Measurements from ENCODE around the gene HNRNPR.

HNRNPR gene

DNA sequence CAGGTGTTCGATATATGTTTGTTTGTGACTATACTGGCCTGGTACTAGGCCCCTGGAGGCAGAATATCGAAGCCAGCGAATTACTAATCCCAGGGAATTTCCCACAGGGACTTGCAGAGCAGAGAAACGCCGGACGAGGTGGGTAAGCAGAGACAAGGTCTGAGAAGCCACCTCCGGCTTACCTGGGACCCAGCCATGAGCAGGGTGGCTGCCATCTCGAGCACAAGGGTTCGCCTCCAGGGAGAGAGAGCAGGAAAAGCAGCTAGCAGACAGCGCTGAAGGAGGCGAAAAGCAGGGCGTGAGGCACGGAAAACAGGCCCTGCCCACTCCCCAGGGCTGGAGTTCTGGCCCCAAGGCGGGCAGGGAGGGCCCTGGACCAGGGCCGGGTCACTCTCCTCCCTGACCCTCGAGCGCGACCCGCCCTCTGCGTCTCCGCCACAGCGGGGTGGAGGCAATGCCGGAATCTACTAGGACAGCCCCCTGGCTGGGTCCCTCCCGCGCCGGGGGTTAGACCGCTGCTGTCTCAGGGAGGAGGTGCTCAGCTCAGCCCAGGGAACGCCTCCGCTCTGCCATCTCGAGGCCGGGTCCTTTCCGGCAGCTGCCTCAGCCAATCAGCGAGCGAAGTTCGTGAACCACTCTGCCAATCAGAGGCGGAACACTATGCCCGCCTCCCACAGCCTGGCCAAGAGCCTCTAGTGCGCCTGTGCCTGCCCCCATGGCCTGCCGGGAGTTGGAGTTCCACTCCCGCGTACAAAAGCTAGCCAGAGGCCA, 23.9 kb upstream of the HNRNPR start:
- peak overlapping the region; percentile 79 for H3K4me3 ChIP-seq (ENCODE audit: low read depth, low read length)
- in situ Hi-C loops (cut with HindIII; ENCODE audit: low sequenced_read_pairs) = no loop called here
- TF ChIP-seq, protein P1, sequence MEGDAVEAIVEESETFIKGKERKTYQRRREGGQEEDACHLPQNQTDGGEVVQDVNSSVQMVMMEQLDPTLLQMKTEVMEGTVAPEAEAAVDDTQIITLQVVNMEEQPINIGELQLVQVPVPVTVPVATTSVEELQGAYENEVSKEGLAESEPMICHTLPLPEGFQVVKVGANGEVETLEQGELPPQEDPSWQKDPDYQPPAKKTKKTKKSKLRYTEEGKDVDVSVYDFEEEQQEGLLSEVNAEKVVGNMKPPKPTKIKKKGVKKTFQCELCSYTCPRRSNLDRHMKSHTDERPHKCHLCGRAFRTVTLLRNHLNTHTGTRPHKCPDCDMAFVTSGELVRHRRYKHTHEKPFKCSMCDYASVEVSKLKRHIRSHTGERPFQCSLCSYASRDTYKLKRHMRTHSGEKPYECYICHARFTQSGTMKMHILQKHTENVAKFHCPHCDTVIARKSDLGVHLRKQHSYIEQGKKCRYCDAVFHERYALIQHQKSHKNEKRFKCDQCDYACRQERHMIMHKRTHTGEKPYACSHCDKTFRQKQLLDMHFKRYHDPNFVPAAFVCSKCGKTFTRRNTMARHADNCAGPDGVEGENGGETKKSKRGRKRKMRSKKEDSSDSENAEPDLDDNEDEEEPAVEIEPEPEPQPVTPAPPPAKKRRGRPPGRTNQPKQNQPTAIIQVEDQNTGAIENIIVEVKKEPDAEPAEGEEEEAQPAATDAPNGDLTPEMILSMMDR (IDR thresholded peaks at IDR 0.05; ENCODE audit: low read depth, low read length) = no peak
- peak; percentile 99 for DNase-seq (ENCODE audit: low read depth, low spot score)

DNA sequence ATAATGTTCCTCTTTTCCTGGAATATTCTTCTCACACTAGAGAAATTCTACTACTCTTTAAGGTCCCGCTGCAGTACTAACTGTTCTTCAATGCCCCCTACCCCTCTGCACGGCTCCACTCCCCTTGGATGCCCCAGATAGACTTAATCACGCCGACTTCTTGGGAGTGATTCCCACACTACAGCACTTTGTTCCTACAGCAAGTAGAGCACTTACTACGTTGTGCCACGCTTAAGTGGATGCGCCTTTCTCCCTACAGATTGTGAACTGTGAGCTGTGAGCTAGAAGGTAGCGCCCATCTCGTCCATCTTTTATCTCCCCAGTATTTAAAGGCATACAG, 23.3 kb upstream of the HNRNPR start:
- in situ Hi-C loops (cut with HindIII; ENCODE audit: low sequenced_read_pairs) = no loop called here
- TF ChIP-seq, protein P1 (IDR thresholded peaks at IDR 0.05; ENCODE audit: low read depth, low read length) = no peak
- H3K4me3 ChIP-seq (ENCODE audit: low read depth, low read length) = peak overlapping the region; percentile 79
- DNase-seq (ENCODE audit: low read depth, low spot score) = no peak

DNA sequence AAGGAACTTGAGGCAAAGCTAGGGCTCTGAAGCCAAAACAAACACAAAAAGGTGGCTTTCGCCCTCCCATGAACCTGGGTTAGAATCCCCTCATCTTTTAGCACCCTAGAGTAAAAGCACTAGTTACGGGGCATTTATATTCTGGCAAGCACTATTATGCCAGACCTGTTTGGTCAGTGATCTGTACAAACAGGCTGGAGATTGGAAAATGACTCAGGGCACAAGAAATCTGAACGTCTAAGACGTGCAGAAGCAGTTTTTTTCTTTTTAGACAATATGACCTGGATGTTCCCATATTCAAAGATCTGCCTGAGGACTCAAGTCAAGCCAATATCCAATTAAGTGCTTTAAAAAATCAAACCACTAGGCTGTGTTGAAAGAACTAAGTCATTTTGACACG, 22.5 kb upstream of the HNRNPR start:
- no peak overlapping the region for H3K4me3 ChIP-seq (ENCODE audit: low read depth, low read length)
- TF ChIP-seq, protein P1 (IDR thresholded peaks at IDR 0.05; ENCODE audit: low read depth, low read length) = no peak
- no peak for DNase-seq (ENCODE audit: low read depth, low spot score)
- in situ Hi-C loops (cut with HindIII; ENCODE audit: low sequenced_read_pairs) = no loop called here

DNA sequence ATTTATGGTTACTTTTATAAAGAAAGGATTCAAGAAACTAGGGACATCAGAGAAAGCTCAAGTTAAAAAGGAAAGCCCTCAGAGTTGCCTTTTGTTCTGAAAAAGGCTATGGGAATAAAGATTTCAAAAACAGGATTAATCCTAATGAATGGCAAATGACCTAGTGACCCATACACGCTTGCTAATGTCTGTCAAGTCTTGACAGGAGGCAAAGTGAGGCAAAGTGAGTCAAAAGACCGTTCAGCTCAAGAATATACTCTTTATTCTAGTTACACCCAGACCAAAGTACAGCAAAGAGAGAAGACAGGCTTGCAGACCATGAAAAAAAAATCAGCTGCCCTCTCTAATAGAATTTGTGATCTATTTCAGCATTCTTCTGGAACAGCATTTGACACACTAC, 22.1 kb upstream of the HNRNPR start:
- H3K4me3 ChIP-seq (ENCODE audit: low read depth, low read length) = no peak overlapping the region
- TF ChIP-seq, protein P1 (IDR thresholded peaks at IDR 0.05; ENCODE audit: low read depth, low read length) = no peak
- in situ Hi-C loops (cut with HindIII; ENCODE audit: low sequenced_read_pairs) = no loop called here
- DNase-seq (ENCODE audit: low read depth, low spot score) = no peak

DNA sequence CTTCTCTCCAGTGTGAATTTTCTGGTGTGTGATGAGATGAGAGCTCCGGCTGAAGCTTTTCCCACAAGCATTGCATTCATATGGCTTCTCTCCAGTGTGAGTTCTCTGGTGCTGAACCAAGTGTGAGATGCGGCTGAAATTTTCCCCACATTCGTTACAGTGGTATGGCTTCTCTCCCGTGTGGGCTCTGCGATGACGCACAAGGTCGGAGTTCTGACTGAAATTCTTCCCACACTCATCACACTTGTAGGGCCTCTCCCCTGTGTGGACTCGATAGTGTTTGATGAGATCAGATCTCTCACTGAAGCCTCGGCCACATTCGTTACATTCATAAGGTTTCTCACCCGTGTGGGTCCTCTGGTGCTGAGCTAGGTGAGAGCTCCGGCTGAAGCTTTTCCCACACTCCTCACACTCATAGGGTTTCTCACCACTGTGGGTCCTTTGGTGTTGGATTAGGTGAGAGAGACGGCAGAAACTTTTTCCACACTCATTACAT, 18.2 kb upstream of the HNRNPR start:
- TF ChIP-seq, protein P1 (IDR thresholded peaks at IDR 0.05; ENCODE audit: low read depth, low read length) = no peak
- H3K4me3 ChIP-seq (ENCODE audit: low read depth, low read length) = no peak overlapping the region
- DNase-seq (ENCODE audit: low read depth, low spot score) = no peak
- in situ Hi-C loops (cut with HindIII; ENCODE audit: low sequenced_read_pairs) = no loop called here

DNA sequence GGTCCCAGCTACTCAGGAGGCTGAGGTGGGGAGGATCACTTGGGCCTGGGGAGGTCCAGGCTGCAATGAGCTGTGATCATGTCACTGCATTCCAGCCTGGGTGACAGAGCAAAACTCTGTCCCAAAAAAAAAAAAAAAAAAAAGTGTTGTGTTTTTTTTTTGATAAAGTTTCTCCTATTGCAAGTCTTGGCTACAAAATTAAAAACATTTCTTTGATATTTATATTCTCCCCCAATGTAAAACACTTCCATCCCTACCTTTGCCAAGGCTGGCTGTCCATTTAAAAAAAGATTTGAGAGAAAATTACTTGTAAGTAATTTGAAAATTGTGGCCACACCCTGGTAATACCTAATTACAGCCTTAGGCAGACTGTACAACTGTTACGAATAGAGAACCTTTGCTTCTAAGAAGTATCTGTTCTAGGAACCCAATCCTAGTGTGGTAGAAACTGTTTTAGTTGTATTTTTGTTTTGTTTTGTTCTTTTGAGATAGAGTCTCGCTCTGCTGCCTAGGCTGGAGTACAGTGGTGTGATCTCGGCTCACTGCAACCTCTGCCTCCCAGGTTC, 14.3 kb upstream of the HNRNPR start:
- DNase-seq (ENCODE audit: low read depth, low spot score) = no peak
- in situ Hi-C loops (cut with HindIII; ENCODE audit: low sequenced_read_pairs) = no loop called here
- H3K4me3 ChIP-seq (ENCODE audit: low read depth, low read length) = no peak overlapping the region
- TF ChIP-seq, protein P1 (IDR thresholded peaks at IDR 0.05; ENCODE audit: low read depth, low read length) = no peak

Data from astrocyte of the spinal cord (primary cell).